Activated CD4-positive, alpha-beta T cell treated with anti-CD3 and anti-CD28 coated beads for 4 hours (primary cell): ENCODE measurements around the gene ZNF507.

Experiments
- DNase-seq, 2 donors: peaks; one replicate each; pipeline ENCODE4 v3.0.0-alpha.2; 2020

ZNF507 gene

GRCh38 chr19:32345261-32346207, at the start of gene ZNF507:
TSS of gene ZNF507 (plus strand) at chr19:32345610. CDS start at chr19:32352831, 7,221 bp downstream.
- DNase-seq = peak; percentile 81 to 84

DNA sequence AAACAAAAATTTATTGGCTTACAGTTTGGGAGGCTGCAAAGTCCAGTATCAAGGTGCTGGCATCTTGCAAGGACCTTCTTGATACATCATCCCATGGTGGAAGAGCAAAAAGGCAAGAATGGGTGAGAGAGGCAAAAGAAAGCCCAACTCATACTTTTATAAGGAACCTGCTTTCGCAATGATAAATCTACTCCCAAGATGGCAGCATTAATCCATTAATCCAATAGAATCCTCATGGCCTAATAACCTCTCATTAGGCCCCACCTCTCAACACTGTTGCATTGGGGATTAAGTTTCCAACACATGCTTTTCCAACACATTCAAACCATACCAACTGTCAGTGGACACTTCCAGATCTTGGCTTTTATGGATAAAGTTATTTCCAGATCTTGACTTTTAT, 48.7 kb upstream of the ZNF507 start:
- no peak for DNase-seq

- no peak for DNase-seq
Measured at GRCh38 chr19:32302778-32303177, 42.6 kb upstream of the ZNF507 start.

DNA sequence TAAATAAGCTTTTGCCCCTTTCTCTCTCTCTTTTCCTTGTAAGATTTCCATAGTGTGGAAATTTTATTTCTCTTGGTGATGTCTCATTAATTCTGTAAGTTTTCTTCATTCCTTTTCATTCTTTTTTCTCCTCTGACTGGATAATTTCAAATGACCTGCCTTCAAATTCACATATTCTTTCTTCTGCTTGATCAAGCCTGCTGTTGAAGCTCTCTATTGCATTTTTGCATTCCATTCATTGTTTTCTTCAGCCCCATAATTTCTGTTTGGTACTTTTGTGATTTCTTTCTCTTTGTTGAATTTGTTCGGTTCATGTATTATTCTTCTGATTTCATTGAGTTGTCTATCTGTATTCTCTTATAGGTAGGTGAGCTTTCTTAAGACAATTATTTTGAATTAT, 42.2 kb upstream of the ZNF507 start:
- DNase-seq = no peak

GRCh38 chr19:32307591-32307990, 37.8 kb upstream of the ZNF507 start:
- DNase-seq = no peak

DNA sequence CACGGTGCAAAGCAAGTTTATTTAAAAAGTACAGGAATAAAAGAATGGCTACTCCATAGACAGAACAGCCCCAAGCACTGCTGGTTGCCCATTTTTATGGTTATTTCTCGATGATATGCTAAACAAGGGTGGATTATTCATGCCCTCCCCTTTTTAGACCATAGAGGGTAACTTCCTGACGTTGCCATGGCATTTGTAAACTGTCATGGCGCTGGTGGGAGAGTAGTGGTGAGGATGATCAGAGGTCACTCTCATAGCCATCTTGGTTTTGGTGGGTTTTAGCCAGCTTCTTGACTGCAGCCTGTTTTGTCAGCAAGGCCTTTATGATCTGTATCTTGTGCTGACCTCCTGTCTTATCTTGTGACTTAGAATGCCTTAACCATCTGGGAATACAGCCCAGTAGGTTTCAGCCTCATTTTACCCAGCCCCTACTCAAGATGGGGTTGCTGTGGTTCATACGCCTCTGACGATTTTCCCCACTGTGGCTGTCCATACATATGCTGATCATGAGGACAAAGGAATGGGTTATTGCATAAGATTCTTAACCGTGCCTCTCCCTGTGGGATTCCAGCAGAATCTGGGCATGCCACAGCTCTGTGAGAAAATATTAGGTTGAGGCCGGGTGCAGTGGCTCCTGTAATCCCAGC, 36.9 kb upstream of the ZNF507 start:
- no peak for DNase-seq

DNA sequence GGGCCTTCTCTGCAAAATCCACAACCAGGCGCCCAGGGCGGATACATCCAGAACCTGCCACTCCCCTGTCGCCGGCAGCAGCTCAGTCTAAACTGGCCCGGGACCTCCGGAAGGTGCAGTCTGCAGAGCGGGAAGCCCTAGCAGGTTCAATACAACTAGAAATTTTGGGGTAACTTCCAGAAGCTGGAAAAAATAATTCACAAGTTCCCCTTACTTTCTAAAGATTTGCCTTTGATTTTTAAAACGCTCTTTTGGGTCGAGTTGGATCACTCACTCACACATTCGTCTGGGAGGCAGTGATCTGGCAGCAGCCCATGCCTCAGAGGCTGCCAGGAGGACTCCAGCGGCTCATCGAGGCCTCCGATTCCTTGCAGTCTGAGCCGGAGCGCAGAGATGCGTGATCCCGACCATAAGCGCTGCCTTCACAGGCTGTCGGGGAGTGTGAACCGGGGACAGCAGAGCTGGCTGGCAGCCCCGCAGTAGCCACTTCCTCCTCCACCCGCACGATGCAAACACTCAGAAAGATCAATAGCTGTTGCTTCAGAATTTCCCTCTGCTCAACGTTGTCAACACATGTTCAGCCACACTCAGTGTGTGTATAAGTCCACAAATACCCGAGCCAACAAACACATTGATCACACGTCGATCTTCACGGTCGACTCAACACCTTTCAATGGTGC, 35.6 kb upstream of the ZNF507 start:
- DNase-seq = no peak

DNA sequence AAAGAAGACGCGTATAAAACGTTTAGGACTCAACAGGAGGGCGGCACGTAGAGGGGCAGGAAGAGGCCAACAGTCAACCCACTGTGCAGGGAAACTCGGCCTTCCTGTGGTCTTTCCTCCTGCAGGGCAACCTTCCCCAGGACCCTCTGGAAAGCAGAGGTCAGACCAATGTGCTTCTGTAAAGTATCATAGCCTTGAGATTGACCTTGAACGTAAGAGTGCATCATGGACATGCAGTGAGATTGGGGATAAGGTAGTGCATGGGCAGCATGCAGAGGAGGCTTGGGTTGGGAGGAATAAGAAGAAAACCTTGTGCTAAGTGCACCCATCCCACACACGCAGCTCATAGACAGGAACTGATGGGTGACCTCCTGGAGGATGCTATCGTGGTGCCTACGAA, 34.0 kb upstream of the ZNF507 start:
- no peak for DNase-seq

GRCh38 chr19:32313569-32314265, 31.7 kb upstream of the ZNF507 start:
- no peak for DNase-seq

DNA sequence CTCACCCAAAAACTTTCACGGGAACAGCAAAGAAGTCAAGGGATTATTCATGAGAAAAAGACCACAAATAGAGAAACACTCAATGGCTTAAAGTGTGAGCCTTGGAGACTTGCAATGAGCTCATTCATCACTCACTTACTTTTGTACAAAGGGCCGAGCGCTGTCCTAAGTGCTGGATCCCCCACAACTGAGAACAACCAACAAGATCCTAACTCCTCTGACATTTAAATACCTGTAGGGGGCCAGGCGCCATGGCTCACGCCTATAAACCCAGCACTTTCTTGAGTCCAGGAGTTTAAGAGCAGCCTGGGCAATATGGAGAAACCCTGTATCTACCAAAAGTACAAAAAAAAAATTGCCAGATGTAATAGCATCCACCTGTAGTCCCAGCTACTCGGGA, 29.4 kb upstream of the ZNF507 start:
- no peak for DNase-seq

- DNase-seq = no peak
Measured at GRCh38 chr19:32317086-32317485, 28.3 kb upstream of the ZNF507 start.

DNA sequence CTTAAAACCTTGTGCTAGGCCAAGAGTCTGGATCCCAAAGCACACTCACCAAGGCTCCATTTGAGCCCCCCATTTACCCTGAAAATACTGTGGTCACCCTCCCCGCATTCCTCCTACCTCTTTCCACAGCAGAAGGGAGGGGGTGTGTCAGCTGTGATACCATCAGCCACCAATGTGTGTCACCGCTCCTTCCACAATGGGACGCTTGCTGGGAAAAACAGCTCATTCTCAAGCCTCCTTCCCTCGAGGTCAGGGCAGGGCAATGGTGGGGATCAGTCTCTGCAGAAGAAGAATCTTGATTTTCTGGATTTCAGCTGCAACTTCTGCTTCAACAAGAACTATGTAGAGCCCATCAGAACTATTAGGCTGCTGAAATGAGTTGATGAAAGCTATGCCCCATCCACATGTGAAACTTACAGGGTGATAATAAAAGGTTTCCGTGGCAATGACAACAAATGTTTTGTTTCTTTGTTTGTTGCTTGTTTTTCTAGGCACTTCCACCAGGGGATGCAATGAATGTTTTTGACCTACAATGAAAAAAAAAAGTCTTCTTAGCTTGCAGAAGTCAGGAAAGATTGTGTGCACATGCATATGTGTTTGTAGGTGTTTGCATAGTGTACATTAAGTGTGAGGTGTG, 26.4 kb upstream of the ZNF507 start:
- peak in 1 of 2 donors; percentile 4 for DNase-seq

GRCh38 chr19:32322541-32322940, 22.9 kb upstream of the ZNF507 start:
- DNase-seq = no peak

GRCh38 chr19:32324631-32325285, 20.7 kb upstream of the ZNF507 start:
- DNase-seq = no peak

DNA sequence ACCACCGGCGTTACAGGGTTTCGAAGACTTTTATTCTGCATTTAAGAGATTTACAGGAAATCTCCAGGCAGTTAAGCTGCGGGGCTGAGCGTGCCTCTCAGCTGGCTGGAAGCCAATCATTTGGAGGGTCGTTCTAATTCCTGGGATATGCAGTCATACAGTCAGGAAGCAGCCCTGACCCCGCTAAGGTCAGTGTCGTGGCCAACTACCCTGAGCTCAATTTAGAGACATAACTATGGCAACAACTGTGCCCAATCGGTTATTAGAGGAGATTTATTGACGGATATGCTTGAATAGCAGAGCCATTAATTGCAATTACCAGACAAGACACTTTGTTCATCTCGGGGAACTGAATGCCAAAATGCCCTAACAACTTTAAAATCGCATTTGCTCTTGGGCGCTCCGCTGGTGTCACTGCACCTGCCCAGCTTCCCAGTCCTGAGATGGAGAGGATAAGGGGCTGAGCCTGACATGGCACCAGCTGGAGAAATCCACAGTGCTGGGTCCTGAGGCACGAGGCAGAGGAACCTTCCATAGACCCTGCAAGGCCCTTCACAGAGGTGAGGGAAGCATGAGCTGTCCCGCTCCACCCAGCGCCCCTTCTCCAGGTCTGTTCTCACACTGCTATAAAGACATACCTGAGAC, 15.1 kb upstream of the ZNF507 start:
- no peak for DNase-seq

GRCh38 chr19:32333227-32333626, 12.2 kb upstream of the ZNF507 start:
- DNase-seq = no peak

GRCh38 chr19:32336259-32337083, 8.9 kb upstream of the ZNF507 start:
- DNase-seq = no peak

GRCh38 chr19:32337084-32337808, 8.2 kb upstream of the ZNF507 start:
- DNase-seq = no peak

DNA sequence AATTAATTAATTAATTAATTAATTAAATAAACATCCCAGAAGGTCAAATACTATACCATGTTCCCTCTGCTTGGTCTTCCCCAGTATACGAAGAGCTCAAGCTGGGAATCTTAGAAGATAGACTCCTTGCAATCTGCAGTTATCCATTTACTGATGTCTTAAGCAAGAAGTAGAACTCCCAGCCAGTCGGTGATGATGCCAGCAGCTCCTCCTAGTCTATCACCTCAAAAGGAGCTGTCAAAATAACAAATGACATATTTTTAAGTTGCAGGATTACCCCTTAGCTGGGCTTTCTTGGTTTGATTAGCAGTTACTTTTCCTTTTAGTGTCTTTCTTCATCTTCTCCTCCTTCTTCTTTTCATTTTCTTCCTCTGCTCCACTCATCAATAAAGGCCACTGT, 6.0 kb upstream of the ZNF507 start:
- DNase-seq = no peak
